GM23248 (cell line): ENCODE results near the gene COMMD7. TPM values are rescaled to one million over a fixed set of nuclear protein-coding genes. Genes with fewer than 3 reads are reported as not detected.

Experiments used
- DNase-seq: peaks from one replicate; pipeline ENCODE4 v3.0.0-alpha.2; 2015
- H2AFZ ChIP-seq: fragments of 200-600 bp; sonication (generic); 2 replicates; pipeline ENCODE4 v1.6.1; 2016; ENCODE audit warnings: antibody characterized with exemption
- H3F3A ChIP-seq: fragments of 200-600 bp; sonication (generic); 2 replicates; pipeline ENCODE4 v1.6.1; 2016; ENCODE audit warnings: mild to moderate bottlenecking, antibody characterized with exemption, mixed run types; ENCODE audit not compliant: insufficient read depth
- H3K27ac ChIP-seq: fragments of 200-600 bp; sonication (generic); 2 replicates; pipeline ENCODE4 v1.5.1; 2016; ENCODE audit warnings: mild to moderate bottlenecking
- H3K27me3 ChIP-seq: fragments of 200-600 bp; sonication (generic); replicated peaks from 2 replicates; pipeline ENCODE4 v1.6.1; 2016; ENCODE audit warnings: mild to moderate bottlenecking; ENCODE audit not compliant: insufficient read depth
- H3K36me3 ChIP-seq: fragments of 200-600 bp; sonication (generic); 2 replicates; pipeline ENCODE4 v1.6.1; 2016; ENCODE audit warnings: low read depth, mild to moderate bottlenecking
- H3K4me1 ChIP-seq: fragments of 200-600 bp; sonication (generic); 2 replicates; pipeline ENCODE4 v1.6.1; 2016; ENCODE audit warnings: mild to moderate bottlenecking; ENCODE audit not compliant: insufficient read depth
- H3K4me2 ChIP-seq: fragments of 200-600 bp; sonication (generic); one replicate; pipeline ENCODE4 v1.6.1; 2016; ENCODE audit warnings: mild to moderate bottlenecking; ENCODE audit not compliant: unreplicated experiment
- H3K4me3 ChIP-seq: fragments of 200-600 bp; sonication (generic); 2 replicates; pipeline ENCODE4 v1.5.1; 2016; ENCODE audit warnings: mild to moderate bottlenecking
- H3K79me2 ChIP-seq: fragments of 200-600 bp; sonication (generic); 2 replicates; pipeline ENCODE4 v1.6.1; 2016; ENCODE audit warnings: mild to moderate bottlenecking; ENCODE audit not compliant: insufficient read depth
- H3K9ac ChIP-seq: fragments of 200-600 bp; sonication (generic); 2 replicates; pipeline ENCODE4 v1.6.1; 2016; ENCODE audit warnings: mild to moderate bottlenecking
- H3K9me2 ChIP-seq: fragments of 200-600 bp; sonication (generic); 2 replicates; pipeline ENCODE4 v1.6.1; 2016; ENCODE audit warnings: mixed run types, mild to moderate bottlenecking, moderate library complexity; ENCODE audit not compliant: insufficient read depth
- H3K9me3 ChIP-seq: fragments of 200-600 bp; sonication (generic); one replicate; pipeline ENCODE4 v1.6.1; 2017; ENCODE audit warnings: low read depth
- H4K20me1 ChIP-seq: fragments of 200-600 bp; sonication (generic); 2 replicates; pipeline ENCODE4 v1.6.0; 2016; ENCODE audit not compliant: insufficient read depth
- EZH2 ChIP-seq: fragments of 200-600 bp; sonication (generic); IDR thresholded peaks from 2 replicates; pipeline ENCODE4 v1.6.1; 2018; ENCODE audit warnings: antibody characterized with exemption, mild to moderate bottlenecking; ENCODE audit not compliant: insufficient read depth, poor library complexity, severe bottlenecking
- EZH2phosphoT487 ChIP-seq: fragments of 200-600 bp; sonication (generic); IDR thresholded peaks from 2 replicates; pipeline ENCODE4 v1.6.1; 2018; ENCODE audit warnings: antibody characterized with exemption, moderate library complexity, mild to moderate bottlenecking, low read depth; ENCODE audit not compliant: insufficient read depth
- WGBS, 2 experiments: methylation state at CpG; one replicate each; pipeline ENCODE4 v1.1.6; 2015 to 2017; ENCODE audit warnings: low lambda C conversion rate in 2 of 2, low coverage in 1 of 2; ENCODE audit errors: missing lambda C conversion rate in 2 of 2; 5-methylcytosine and 5-hydroxymethylcytosine counted together
- in situ Hi-C: fragments of 300-500 bp; cut with MboI; formaldehyde crosslinking; loops from 2 replicates; pipeline ENCODE4 v1.15.0; 2020
- polyA plus RNA-seq: library from polyadenylated mRNA; unstranded; fragments of >200 nt; fragmentation: Nextera tagmentation; extraction: Ambion mirVana; gene quantifications from 2 replicates; pipeline ENCODE4 v1.2.1, GENCODE V29; 2016
- total RNA-seq: library from RNA; depleted of rRNA; stranded (reverse); fragments of >200 nt; shearing (Covaris generic); gene quantifications from 2 replicates; pipeline ENCODE4 v1.2.3, GENCODE V29; 2014

The COMMD7 gene
- total and polyA plus RNA-seq, 2 experiments from 2014 or later: 37.0 to 68.8 TPM

- H3K36me3 ChIP-seq: no peaks in the 10 kb centered on the region
- no peak overlapping the region for H3K4me3 ChIP-seq
- no peaks in the 10 kb centered on the region for H3K4me1 ChIP-seq
- 58 to 70% methylated on average over 3 of the region's 3 CpGs for WGBS, 2 experiments
- no peaks in the 10 kb centered on the region for H3K79me2 ChIP-seq
- DNase-seq: no peak
- in situ Hi-C loops: no loop called here
- no peak overlapping the region for H3K4me2 ChIP-seq
- no peak overlapping the region for H3K27ac ChIP-seq
- H3F3A ChIP-seq: no peaks in the 10 kb centered on the region
- no peaks in the 10 kb centered on the region for H3K9me2 ChIP-seq
- TF ChIP-seq EZH2: no peak
- no peak for TF ChIP-seq EZH2phosphoT487
- no peak overlapping the region for H3K9ac ChIP-seq
- no peaks in the 10 kb centered on the region for H3K9me3 ChIP-seq
- no peaks in the 10 kb centered on the region for H3K27me3 ChIP-seq
- H2AFZ ChIP-seq: no peak overlapping the region
- no peaks in the 10 kb centered on the region for H4K20me1 ChIP-seq
Observed at GRCh38 chr20:32672394-32672981, 70.8 kb downstream of the COMMD7 start.

DNA sequence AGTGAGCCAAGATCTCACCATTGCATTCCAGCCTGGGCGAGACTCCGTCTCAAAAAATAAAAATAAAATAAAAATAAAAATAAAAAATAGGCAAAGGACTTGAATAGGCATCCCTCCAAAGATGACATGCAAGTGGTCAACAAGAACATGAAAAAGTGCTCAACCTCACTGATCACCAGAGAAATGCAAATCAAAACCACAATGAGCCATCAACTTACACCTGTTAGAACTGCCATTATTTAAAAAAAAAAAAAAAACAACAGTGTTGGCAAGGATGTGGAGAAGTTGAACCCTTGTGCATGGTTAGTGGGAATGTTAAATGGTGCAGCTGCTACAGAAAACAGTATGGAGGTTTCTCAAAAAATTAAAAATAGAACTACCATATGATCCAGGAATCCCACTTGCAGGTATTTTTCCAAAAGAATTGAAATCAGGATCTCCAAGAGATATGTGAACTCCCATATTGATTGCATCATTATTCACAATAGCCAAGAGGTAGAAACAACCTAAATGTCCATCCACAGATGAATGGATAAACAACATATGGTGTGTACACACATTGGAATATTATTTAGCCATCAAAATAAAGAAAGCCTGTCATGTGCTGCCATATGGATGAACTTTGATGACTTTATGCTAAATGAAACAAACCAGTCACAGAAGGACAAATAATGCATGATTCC lies 72.4 kb downstream of the COMMD7 start:
- Histone ChIP-seq H3K79me2 (no peaks in the 10 kb centered on the region), H3K27me3 (no peaks in the 10 kb centered on the region), H3K9ac (no peak overlapping the region), H3K4me2 (no peak overlapping the region), H3K4me1 (no peaks in the 10 kb centered on the region), H3K4me3 (no peak overlapping the region), H3K9me3 (no peaks in the 10 kb centered on the region), H3K27ac (no peak overlapping the region), H3K36me3 (no peaks in the 10 kb centered on the region), H2AFZ (no peak overlapping the region), H4K20me1 (no peaks in the 10 kb centered on the region), H3K9me2 (no peaks in the 10 kb centered on the region), H3F3A (no peaks in the 10 kb centered on the region)
- in situ Hi-C loops: no loop called here
- WGBS, 2 experiments: 96 to 100% methylated on average over 2 of the region's 2 CpGs
- no peak for DNase-seq
- TF ChIP-seq EZH2: no peak
- TF ChIP-seq EZH2phosphoT487: no peak

DNA sequence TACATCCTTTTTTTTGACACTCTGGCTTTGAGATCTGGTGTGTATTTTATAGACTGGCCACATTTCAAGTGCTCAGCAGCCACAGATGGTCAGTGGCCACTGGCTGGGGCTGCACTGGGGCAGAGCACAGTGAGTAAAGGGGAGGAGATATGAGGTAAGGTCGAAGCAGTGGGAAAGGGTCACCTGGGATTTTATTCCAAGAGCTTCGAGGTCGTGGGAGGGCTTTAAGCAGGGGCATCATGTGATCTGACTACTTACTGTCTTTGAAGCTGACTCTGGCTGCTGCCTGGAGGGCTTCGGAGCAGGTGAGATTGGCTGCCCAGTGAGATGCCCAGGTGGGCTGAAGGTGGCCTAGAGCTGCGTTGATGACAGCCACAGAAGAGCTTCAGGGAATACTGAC lies 76.2 kb downstream of the COMMD7 start:
- H3K79me2 ChIP-seq: no peaks in the 10 kb centered on the region
- no peak overlapping the region for H3K4me3 ChIP-seq
- no peak overlapping the region for H3K27ac ChIP-seq
- H4K20me1 ChIP-seq: no peaks in the 10 kb centered on the region
- no peaks in the 10 kb centered on the region for H3K27me3 ChIP-seq
- no peak for DNase-seq
- H3K9me2 ChIP-seq: no peaks in the 10 kb centered on the region
- WGBS, 2 experiments: 40 to 52% methylated on average over 5 of the region's 5 CpGs
- H3K9ac ChIP-seq: no peak overlapping the region
- TF ChIP-seq EZH2: no peak
- TF ChIP-seq EZH2phosphoT487: no peak
- no peaks in the 10 kb centered on the region for H3F3A ChIP-seq
- H3K4me2 ChIP-seq: no peak overlapping the region
- in situ Hi-C loops: no loop called here
- H2AFZ ChIP-seq: no peak overlapping the region
- no peaks in the 10 kb centered on the region for H3K36me3 ChIP-seq
- no peaks in the 10 kb centered on the region for H3K4me1 ChIP-seq
- no peaks in the 10 kb centered on the region for H3K9me3 ChIP-seq

- Histone ChIP-seq H3K9ac (no peak overlapping the region), H3K27ac (no peak overlapping the region), H3K4me2 (no peak overlapping the region), H3K4me3 (no peak overlapping the region), H3K27me3 (no peaks in the 10 kb centered on the region), H3K79me2 (no peaks in the 10 kb centered on the region), H4K20me1 (no peaks in the 10 kb centered on the region), H2AFZ (no peak overlapping the region), H3K9me2 (no peaks in the 10 kb centered on the region), H3K9me3 (no peaks in the 10 kb centered on the region), H3K4me1 (no peaks in the 10 kb centered on the region), H3F3A (no peaks in the 10 kb centered on the region), H3K36me3 (no peaks in the 10 kb centered on the region)
- no peak for DNase-seq
- WGBS, 2 experiments: 60 to 82% methylated on average over 7 to 9 of the region's 9 CpGs
- TF ChIP-seq EZH2phosphoT487 (no peak), EZH2 (no peak)
- in situ Hi-C loops: no loop called here
Observed at GRCh38 chr20:32664678-32665159, 78.5 kb downstream of the COMMD7 start.
